HepG2 (cell line): Measurements from ENCODE around the gene RBM23. TPM values are rescaled to one million over a fixed set of nuclear protein-coding genes. Genes with fewer than 3 reads are reported as not detected.

ENCODE experiments used
- CSRNP2 ChIP-seq: sonication (generic); formaldehyde crosslinking; conservative IDR thresholded peaks from 2 replicates; pipeline ENCODE4 v1.8.0; 2022; ENCODE audit warnings: low read depth, missing genetic modification reagents
- DBP ChIP-seq: sonication (generic); formaldehyde crosslinking; IDR thresholded peaks from 2 replicates; pipeline ENCODE4 v1.4.0; 2020; ENCODE audit warnings: missing genetic modification reagents; ENCODE audit errors: not compliant biosample characterization
- FOXK2 ChIP-seq: fragments of 450-650 bp; IDR thresholded peaks from 2 replicates; pipeline ENCODE4 v1.6.1; 2016
- GATA4 ChIP-seq: sonication (generic); IDR thresholded peaks from 2 replicates; pipeline ENCODE4 v1.6.1; 2016; ENCODE audit warnings: antibody characterized with exemption, low read depth, borderline replicate concordance
- HOXA3 ChIP-seq: sonication (generic); formaldehyde crosslinking; IDR thresholded peaks from 2 replicates; pipeline ENCODE4 v1.5.0; 2020; ENCODE audit warnings: missing genetic modification reagents
- KLF9 ChIP-seq: IDR thresholded peaks from 2 replicates; pipeline ENCODE4 v1.6.1; 2016; ENCODE audit warnings: low read depth
- MEF2D ChIP-seq: sonication (generic); formaldehyde crosslinking; IDR thresholded peaks from 2 replicates; pipeline ENCODE4 v1.5.1; 2020; ENCODE audit warnings: mild to moderate bottlenecking, missing genetic modification reagents
- NFKBIZ ChIP-seq: IDR thresholded peaks from 2 replicates; pipeline ENCODE4 v1.6.1; 2018; ENCODE audit warnings: missing genetic modification reagents, missing compliant biosample characterization
- TCF12 ChIP-seq, 2 experiments: fragments of 450-650 bp in 1 of 2; sonication (generic) in 1 of 2; formaldehyde crosslinking in 1 of 2; IDR thresholded peaks; 2 replicates each; pipeline versions ENCODE4 v1.6.1 to v1.8.0; 2017 to 2022; ENCODE audit warnings: antibody characterized with exemption in 1 of 2, mild to moderate bottlenecking in 1 of 2, missing genetic modification reagents in 1 of 2, moderate library complexity in 1 of 2
- ZBTB37 ChIP-seq: sonication (generic); formaldehyde crosslinking; IDR thresholded peaks from 2 replicates; pipeline ENCODE4 v1.4.0; 2020; ENCODE audit warnings: mild to moderate bottlenecking, missing genetic modification reagents
- ZNF709 ChIP-seq: sonication (generic); formaldehyde crosslinking; IDR thresholded peaks from 2 replicates; pipeline ENCODE4 v1.5.0; 2020; ENCODE audit warnings: mild to moderate bottlenecking, missing genetic modification reagents
- polyA plus RNA-seq, 8 experiments: library from polyadenylated mRNA; depleted of rRNA in 3 of 8; stranded (reverse) in 7 of 8; unstranded in 1 of 8; fragments of >200 nt; fragmentation: Illumina TruSeq in 4 of 8; extraction: Trizol in 4 of 8; gene quantifications; 2 replicates each; pipeline versions ENCODE4 v1.2.1 to v1.2.3, GENCODE V29; 2011 to 2016; ENCODE audit warnings: low read depth in 4 of 8, missing spikeins in 1 of 8, mixed read lengths in 1 of 8; ENCODE audit not compliant: insufficient read depth in 1 of 8
- total RNA-seq, 5 experiments: library from RNA; depleted of rRNA; stranded (reverse); fragments of >200 nt; fragmentation: Illumina TruSeq; extraction: Trizol; gene quantifications; 2 replicates each; pipeline ENCODE4 v1.2.3, GENCODE V29; 2016; ENCODE audit warnings: low read depth in 1 of 5
- TF ChIP-seq, protein P1 (sequence below): sonication (generic); formaldehyde crosslinking; IDR thresholded peaks from 2 replicates; pipeline ENCODE4 v1.5.0; 2020; ENCODE audit warnings: mild to moderate bottlenecking, missing genetic modification reagents, borderline replicate concordance
- TF ChIP-seq, protein P2 (sequence below): sonication (generic); formaldehyde crosslinking; IDR thresholded peaks from 2 replicates; pipeline ENCODE4 v1.4.0; 2020; ENCODE audit warnings: mild to moderate bottlenecking, missing genetic modification reagents
- TF ChIP-seq, protein P3 (sequence below): sonication (generic); formaldehyde crosslinking; IDR thresholded peaks from 2 replicates; pipeline ENCODE4 v1.4.0; 2020; ENCODE audit warnings: missing genetic modification reagents, mild to moderate bottlenecking, borderline replicate concordance

Gene RBM23
- total and polyA plus RNA-seq, 2 of the 13 experiments (the other 11 are each of a cell fraction or from before 2014, with no cell fraction given) = 1.5 to 2.1 TPM

GRCh38 chr14:22852940-22853767 lies 65.8 kb downstream of the RBM23 start (continued):
- TF ChIP-seq, protein P1, sequence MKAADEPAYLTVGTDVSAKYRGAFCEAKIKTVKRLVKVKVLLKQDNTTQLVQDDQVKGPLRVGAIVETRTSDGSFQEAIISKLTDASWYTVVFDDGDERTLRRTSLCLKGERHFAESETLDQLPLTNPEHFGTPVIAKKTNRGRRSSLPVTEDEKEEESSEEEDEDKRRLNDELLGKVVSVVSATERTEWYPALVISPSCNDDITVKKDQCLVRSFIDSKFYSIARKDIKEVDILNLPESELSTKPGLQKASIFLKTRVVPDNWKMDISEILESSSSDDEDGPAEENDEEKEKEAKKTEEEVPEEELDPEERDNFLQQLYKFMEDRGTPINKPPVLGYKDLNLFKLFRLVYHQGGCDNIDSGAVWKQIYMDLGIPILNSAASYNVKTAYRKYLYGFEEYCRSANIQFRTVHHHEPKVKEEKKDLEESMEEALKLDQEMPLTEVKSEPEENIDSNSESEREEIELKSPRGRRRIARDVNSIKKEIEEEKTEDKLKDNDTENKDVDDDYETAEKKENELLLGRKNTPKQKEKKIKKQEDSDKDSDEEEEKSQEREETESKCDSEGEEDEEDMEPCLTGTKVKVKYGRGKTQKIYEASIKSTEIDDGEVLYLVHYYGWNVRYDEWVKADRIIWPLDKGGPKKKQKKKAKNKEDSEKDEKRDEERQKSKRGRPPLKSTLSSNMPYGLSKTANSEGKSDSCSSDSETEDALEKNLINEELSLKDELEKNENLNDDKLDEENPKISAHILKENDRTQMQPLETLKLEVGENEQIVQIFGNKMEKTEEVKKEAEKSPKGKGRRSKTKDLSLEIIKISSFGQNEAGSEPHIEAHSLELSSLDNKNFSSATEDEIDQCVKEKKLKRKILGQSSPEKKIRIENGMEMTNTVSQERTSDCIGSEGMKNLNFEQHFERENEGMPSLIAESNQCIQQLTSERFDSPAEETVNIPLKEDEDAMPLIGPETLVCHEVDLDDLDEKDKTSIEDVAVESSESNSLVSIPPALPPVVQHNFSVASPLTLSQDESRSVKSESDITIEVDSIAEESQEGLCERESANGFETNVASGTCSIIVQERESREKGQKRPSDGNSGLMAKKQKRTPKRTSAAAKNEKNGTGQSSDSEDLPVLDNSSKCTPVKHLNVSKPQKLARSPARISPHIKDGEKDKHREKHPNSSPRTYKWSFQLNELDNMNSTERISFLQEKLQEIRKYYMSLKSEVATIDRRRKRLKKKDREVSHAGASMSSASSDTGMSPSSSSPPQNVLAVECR (CRISPR knock-in tag) = peak; percentile 74
- TF ChIP-seq GATA4 (peak; percentile 55; the same call in 1 of the 2 replicates), FOXK2 (no peak), KLF9 (no peak), TCF12 (IDR thresholded peaks at IDR 0.05) (no peak), TCF12 (CRISPR knock-in tag; IDR thresholded peaks at IDR 0.05) (peak; percentile 77; the same call in 1 of the 2 replicates), CSRNP2 (CRISPR knock-in tag) (no peak), ZNF709 (CRISPR knock-in tag) (peak; percentile 44; the same call in 1 of the 2 replicates), HOXA3 (CRISPR knock-in tag) (peak; percentile 35), DBP (CRISPR knock-in tag) (peak; percentile 19), ZBTB37 (CRISPR knock-in tag) (no peak), MEF2D (no peak), NFKBIZ (no peak)
- TF ChIP-seq, protein P2, sequence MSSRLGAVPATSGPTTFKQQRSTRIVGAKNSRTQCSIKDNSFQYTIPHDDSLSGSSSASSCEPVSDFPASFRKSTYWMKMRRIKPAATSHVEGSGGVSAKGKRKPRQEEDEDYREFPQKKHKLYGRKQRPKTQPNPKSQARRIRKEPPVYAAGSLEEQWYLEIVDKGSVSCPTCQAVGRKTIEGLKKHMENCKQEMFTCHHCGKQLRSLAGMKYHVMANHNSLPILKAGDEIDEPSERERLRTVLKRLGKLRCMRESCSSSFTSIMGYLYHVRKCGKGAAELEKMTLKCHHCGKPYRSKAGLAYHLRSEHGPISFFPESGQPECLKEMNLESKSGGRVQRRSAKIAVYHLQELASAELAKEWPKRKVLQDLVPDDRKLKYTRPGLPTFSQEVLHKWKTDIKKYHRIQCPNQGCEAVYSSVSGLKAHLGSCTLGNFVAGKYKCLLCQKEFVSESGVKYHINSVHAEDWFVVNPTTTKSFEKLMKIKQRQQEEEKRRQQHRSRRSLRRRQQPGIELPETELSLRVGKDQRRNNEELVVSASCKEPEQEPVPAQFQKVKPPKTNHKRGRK (CRISPR knock-in tag) = peak; percentile 94
- TF ChIP-seq, protein P3, sequence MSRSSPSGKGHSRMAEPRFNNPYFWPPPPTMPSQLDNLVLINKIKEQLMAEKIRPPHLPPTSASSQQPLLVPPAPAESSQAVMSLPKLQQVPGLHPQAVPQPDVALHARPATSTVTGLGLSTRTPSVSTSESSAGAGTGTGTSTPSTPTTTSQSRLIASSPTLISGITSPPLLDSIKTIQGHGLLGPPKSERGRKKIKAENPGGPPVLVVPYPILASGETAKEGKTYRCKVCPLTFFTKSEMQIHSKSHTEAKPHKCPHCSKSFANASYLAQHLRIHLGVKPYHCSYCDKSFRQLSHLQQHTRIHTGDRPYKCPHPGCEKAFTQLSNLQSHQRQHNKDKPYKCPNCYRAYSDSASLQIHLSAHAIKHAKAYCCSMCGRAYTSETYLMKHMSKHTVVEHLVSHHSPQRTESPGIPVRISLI = peak; percentile 87; the same call in 1 of the 2 replicates
